Trophoblast cell (in vitro differentiated cells and primary cell): ENCODE measurements around the gene OR2J2. TPM values are rescaled to one million over a fixed set of nuclear protein-coding genes. Genes with fewer than 3 reads are reported as not detected.
"Not testable (repeated sequence)": the region's sequence is repeated elsewhere in the genome, so short reads cannot be mapped to it uniquely, and the experiment has no call there.

ENCODE experiments used
- DNase-seq, 2 donors: peaks; one replicate each; pipeline ENCODE4 v3.0.0-alpha.2; 2016
- H2AFZ ChIP-seq: 2 replicates; pipeline ENCODE4 v1.6.1; 2013; ENCODE audit warnings: low read length, moderate library complexity, mild to moderate bottlenecking; ENCODE audit not compliant: insufficient read depth, poor library complexity
- H2AK5ac ChIP-seq: 2 replicates; pipeline ENCODE4 v1.6.1; 2013; ENCODE audit warnings: mild to moderate bottlenecking, low read length
- H2BK120ac ChIP-seq: 2 replicates; pipeline ENCODE4 v1.6.1; 2013; ENCODE audit warnings: low read length, mild to moderate bottlenecking, moderate library complexity; ENCODE audit not compliant: insufficient read depth, poor library complexity
- H2BK12ac ChIP-seq: 2 replicates; pipeline ENCODE4 v1.6.1; 2013; ENCODE audit warnings: mild to moderate bottlenecking, low read length, moderate library complexity
- H2BK5ac ChIP-seq: 2 replicates; pipeline ENCODE4 v1.6.1; 2013; ENCODE audit warnings: low read length, low read depth, moderate library complexity, mild to moderate bottlenecking; ENCODE audit not compliant: poor library complexity
- H3K14ac ChIP-seq: 2 replicates; pipeline ENCODE4 v1.6.1; 2013; ENCODE audit warnings: mild to moderate bottlenecking, low read length
- H3K18ac ChIP-seq: 2 replicates; pipeline ENCODE4 v1.6.1; 2013; ENCODE audit warnings: mild to moderate bottlenecking, low read length
- H3K23ac ChIP-seq: 2 replicates; pipeline ENCODE4 v1.6.1; 2013; ENCODE audit warnings: low read length
- H3K27ac ChIP-seq: 2 replicates; pipeline ENCODE4 v1.5.1; 2013; ENCODE audit warnings: low read depth, mild to moderate bottlenecking, inconsistent platforms, low read length, moderate library complexity
- H3K27me3 ChIP-seq: 2 replicates; pipeline ENCODE4 v1.6.1; 2013; ENCODE audit warnings: inconsistent platforms, mild to moderate bottlenecking, low read length, moderate library complexity; ENCODE audit not compliant: insufficient read depth
- H3K36me3 ChIP-seq, 2 experiments: 1 replicate in 1 of 2; 2 replicates in 1 of 2; pipeline ENCODE4 v1.6.1; 2013; ENCODE audit warnings: low read length in 2 of 2, mild to moderate bottlenecking in 2 of 2, moderate library complexity in 1 of 2; ENCODE audit not compliant: insufficient read depth in 2 of 2, control insufficient read depth in 1 of 2
- H3K4ac ChIP-seq: 2 replicates; pipeline ENCODE4 v1.6.1; 2013; ENCODE audit warnings: low read depth, mild to moderate bottlenecking, low read length, moderate library complexity
- H3K4me1 ChIP-seq, 2 experiments: 1 replicate in 1 of 2; 2 replicates in 1 of 2; pipeline ENCODE4 v1.6.1; 2013; ENCODE audit warnings: low read length in 2 of 2, mild to moderate bottlenecking in 2 of 2, moderate library complexity in 1 of 2; ENCODE audit not compliant: insufficient read depth in 2 of 2, control insufficient read depth in 1 of 2
- H3K4me2 ChIP-seq: 2 replicates; pipeline ENCODE4 v1.6.1; 2013; ENCODE audit warnings: inconsistent platforms, mild to moderate bottlenecking, low read length, moderate library complexity
- H3K4me3 ChIP-seq: 2 replicates; pipeline ENCODE4 v1.5.1; 2013; ENCODE audit warnings: mild to moderate bottlenecking, low read depth, low read length, inconsistent platforms
- H3K79me1 ChIP-seq: one replicate; pipeline ENCODE4 v1.6.1; 2013; ENCODE audit warnings: low read length
- H3K79me2 ChIP-seq: 2 replicates; pipeline ENCODE4 v1.6.1; 2013; ENCODE audit warnings: low read length, mild to moderate bottlenecking; ENCODE audit not compliant: control insufficient read depth, insufficient read depth, poor library complexity
- H3K9ac ChIP-seq: 2 replicates; pipeline ENCODE4 v1.6.1; 2013; ENCODE audit warnings: mild to moderate bottlenecking, low read length
- H3K9me3 ChIP-seq: 2 replicates; pipeline ENCODE4 v1.6.1; 2013; ENCODE audit warnings: low read depth, mild to moderate bottlenecking, control low read depth, inconsistent platforms, low read length; ENCODE audit not compliant: insufficient read depth
- H4K12ac ChIP-seq: 2 replicates; pipeline ENCODE4 v1.6.1; 2013; ENCODE audit warnings: low read depth, mild to moderate bottlenecking, low read length, moderate library complexity
- H4K8ac ChIP-seq: 2 replicates; pipeline ENCODE4 v1.6.1; 2013; ENCODE audit warnings: low read depth, mild to moderate bottlenecking, low read length, moderate library complexity
- H4K91ac ChIP-seq: one replicate; pipeline ENCODE4 v1.6.1; 2013; ENCODE audit warnings: low read depth, mild to moderate bottlenecking, low read length, moderate library complexity
- WGBS: extraction: QIAGEN DNeasy Blood & Tissue Kit; methylation state at CpG from one replicate; pipeline ENCODE4 v1.1.7; 2013; ENCODE audit warnings: missing lambda C conversion rate; ENCODE audit not compliant: insufficient read length, insufficient coverage; ENCODE audit errors: extremely low coverage; 5-methylcytosine and 5-hydroxymethylcytosine counted together
- polyA plus RNA-seq: library from polyadenylated mRNA; stranded (reverse); fragments of 200-250 nt; gene quantifications from 2 replicates; pipeline ENCODE4 v1.2.3, GENCODE V29; 2013

The OR2J2 gene
- polyA plus RNA-seq = not detected in 2 replicates

GRCh38 chr6:29170607-29171006 lies at the start of gene OR2J2:
OR2J2 (plus strand) TSS chr6:29170907; CDS start chr6:29173636, 2,729 bp downstream.
- not testable (repeated sequence) for DNase-seq, H2AFZ ChIP-seq, H3K4me3 ChIP-seq, H3K4ac ChIP-seq, H2BK12ac ChIP-seq, H3K79me1 ChIP-seq, H3K79me2 ChIP-seq, H3K4me1 ChIP-seq, H2BK120ac ChIP-seq, H4K12ac ChIP-seq, H2AK5ac ChIP-seq, H4K8ac ChIP-seq, H4K91ac ChIP-seq, H3K4me2 ChIP-seq, H2BK5ac ChIP-seq, H3K27me3 ChIP-seq, H3K9me3 ChIP-seq, H3K36me3 ChIP-seq, H3K14ac ChIP-seq, H3K23ac ChIP-seq, H3K27ac ChIP-seq, H3K9ac ChIP-seq, H3K18ac ChIP-seq
- WGBS = no CpG with 5 or more reads among the region's 2 CpGs

GRCh38 chr6:29129326-29130012 lies 41.2 kb upstream of the OR2J2 start:
- no peak overlapping the region for H3K4me3 ChIP-seq
- no peak overlapping the region for H2BK12ac ChIP-seq
- no peaks in the 10 kb centered on the region for H3K79me1 ChIP-seq
- H3K79me2 ChIP-seq = no peaks in the 10 kb centered on the region
- H4K8ac ChIP-seq = no peak overlapping the region
- no peaks in the 10 kb centered on the region for H3K9me3 ChIP-seq
- no peaks in the 10 kb centered on the region for H3K4me1 ChIP-seq
- WGBS = no CpG with 5 or more reads among the region's 15 CpGs
- H4K91ac ChIP-seq = no peak overlapping the region
- no peak overlapping the region for H3K18ac ChIP-seq
- no peak overlapping the region for H2BK5ac ChIP-seq
- H3K36me3 ChIP-seq = no peaks in the 10 kb centered on the region
- H3K4me2 ChIP-seq = no peak overlapping the region
- no peak overlapping the region for H3K4ac ChIP-seq
- no peak overlapping the region for H3K14ac ChIP-seq
- H3K23ac ChIP-seq = no peak overlapping the region
- no peak overlapping the region for H2BK120ac ChIP-seq
- no peaks in the 10 kb centered on the region for H3K27me3 ChIP-seq
- DNase-seq = no peak
- H2AK5ac ChIP-seq = no peak overlapping the region
- no peak overlapping the region for H3K27ac ChIP-seq
- no peak overlapping the region for H3K9ac ChIP-seq
- H2AFZ ChIP-seq = no peak overlapping the region
- no peak overlapping the region for H4K12ac ChIP-seq

GRCh38 chr6:29130644-29131043 lies 40.1 kb upstream of the OR2J2 start:
- Histone ChIP-seq H2BK120ac (no peak overlapping the region), H3K4me1 (no peaks in the 10 kb centered on the region), H3K9ac (no peak overlapping the region), H3K9me3 (no peaks in the 10 kb centered on the region), H3K79me2 (no peaks in the 10 kb centered on the region), H3K4me3 (no peak overlapping the region), H3K14ac (no peak overlapping the region), H3K27me3 (no peaks in the 10 kb centered on the region), H2BK5ac (no peak overlapping the region), H4K12ac (no peak overlapping the region), H2AFZ (no peak overlapping the region), H2AK5ac (no peak overlapping the region), H3K4ac (no peak overlapping the region), H3K36me3 (no peaks in the 10 kb centered on the region), H3K4me2 (no peak overlapping the region), H3K79me1 (no peaks in the 10 kb centered on the region), H3K23ac (no peak overlapping the region), H4K8ac (no peak overlapping the region), H3K18ac (no peak overlapping the region), H2BK12ac (no peak overlapping the region), H4K91ac (no peak overlapping the region), H3K27ac (no peak overlapping the region)
- no peak for DNase-seq
- WGBS = no CpG with 5 or more reads among the region's 4 CpGs

- Histone ChIP-seq H4K12ac (no peak overlapping the region), H3K9me3 (no peaks in the 10 kb centered on the region), H2BK12ac (no peak overlapping the region), H3K27me3 (no peaks in the 10 kb centered on the region), H2BK120ac (no peak overlapping the region), H3K18ac (no peak overlapping the region), H3K36me3 (no peaks in the 10 kb centered on the region), H3K23ac (no peak overlapping the region), H3K79me1 (no peaks in the 10 kb centered on the region), H3K4me3 (no peak overlapping the region), H2AFZ (no peak overlapping the region), H2AK5ac (no peak overlapping the region), H3K4me2 (no peak overlapping the region), H3K79me2 (no peaks in the 10 kb centered on the region), H3K4me1 (no peaks in the 10 kb centered on the region), H3K4ac (no peak overlapping the region), H4K8ac (no peak overlapping the region), H4K91ac (no peak overlapping the region), H3K27ac (no peak overlapping the region), H3K14ac (no peak overlapping the region), H3K9ac (no peak overlapping the region), H2BK5ac (no peak overlapping the region)
- DNase-seq = peak in 1 of 2 donors; percentile 8
- WGBS = no CpG with 5 or more reads among the region's 2 CpGs
These were observed 39.0 kb upstream of the OR2J2 start for GRCh38 chr6:29131691-29132090.
